GM12873 (cell line): Measurements from ENCODE around the gene HEG1.

Experiments
- CTCF ChIP-seq: IDR thresholded peaks from 2 replicates; pipeline ENCODE4 v1.5.1; 2012; ENCODE audit warnings: low read depth, mild to moderate bottlenecking, moderate library complexity, low read length, control low read depth; ENCODE audit not compliant: insufficient read depth; ENCODE audit errors: missing control alignments

HEG1 gene

DNA sequence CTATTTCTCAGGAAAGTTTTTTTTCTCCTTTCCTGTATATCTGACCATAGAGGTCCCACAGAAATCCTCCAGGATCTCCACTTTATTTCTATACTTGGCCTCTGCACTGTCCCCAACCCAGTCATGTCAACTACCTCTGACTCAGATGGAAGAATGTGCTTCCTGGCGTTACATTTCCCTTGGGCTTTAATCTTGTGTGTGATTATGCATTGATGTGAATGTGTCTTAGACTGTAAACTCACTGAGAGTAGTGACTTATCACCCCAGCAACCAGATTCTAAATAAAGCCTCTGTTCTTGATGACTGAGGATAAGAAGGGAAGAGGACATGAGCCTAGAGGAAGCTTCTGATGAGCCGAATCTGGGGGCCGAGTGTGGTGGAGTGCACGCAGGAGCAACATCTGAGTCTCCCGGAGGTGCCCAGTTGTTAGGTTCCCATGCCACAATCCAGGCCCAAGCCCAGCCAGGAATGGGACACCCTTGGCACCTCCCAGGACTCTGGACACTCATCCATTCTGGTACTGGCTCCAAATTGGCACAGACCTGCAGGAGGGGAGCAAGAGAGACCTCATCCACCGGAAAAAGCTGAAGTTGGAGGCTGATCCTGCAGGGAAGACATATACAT lies 32.1 kb upstream of the HEG1 start:
- TF ChIP-seq CTCF, result no peak

- no peak for TF ChIP-seq CTCF
Measured at GRCh38 chr3:125085166-125085565, 29.4 kb upstream of the HEG1 start.

DNA sequence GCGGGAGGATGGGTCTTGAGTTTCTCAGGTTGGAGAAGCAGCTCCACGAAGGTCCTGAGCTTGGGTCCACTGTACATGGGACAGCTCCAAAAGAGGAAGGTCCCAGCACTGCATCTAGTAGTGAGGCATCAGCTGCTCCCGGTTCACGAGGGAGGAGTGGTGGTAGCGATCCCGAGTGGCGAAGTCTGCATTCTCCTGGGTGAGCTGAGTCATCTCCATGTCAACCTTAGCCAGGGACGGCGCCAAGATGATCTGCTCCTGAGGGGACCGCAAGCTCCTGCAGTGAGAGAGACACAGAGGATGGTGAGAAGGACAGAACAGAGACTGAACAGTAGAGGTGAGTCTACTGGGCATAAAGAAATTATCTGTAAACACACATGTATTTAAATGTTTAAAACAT lies 28.0 kb upstream of the HEG1 start:
- TF ChIP-seq CTCF, result no peak

DNA sequence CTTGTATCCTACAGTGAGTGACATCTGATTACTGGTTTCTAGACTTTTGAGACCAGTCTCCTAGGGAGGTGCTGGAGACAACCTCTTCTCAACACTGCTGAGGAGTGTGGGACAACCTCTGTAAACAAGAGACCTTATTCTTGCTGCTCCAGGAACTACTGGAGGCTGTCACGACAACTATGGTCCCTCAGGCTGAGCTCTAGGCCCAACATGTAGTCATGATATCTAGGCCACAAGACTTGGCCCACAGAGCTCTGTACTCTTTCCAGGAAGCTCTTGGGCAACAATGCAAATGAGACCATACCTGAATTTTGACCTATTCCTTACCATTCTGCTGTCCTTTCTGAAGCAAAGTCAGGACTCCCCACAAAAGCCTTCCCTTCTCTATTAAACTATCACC lies 24.3 kb upstream of the HEG1 start:
- TF ChIP-seq CTCF, result no peak

GRCh38 chr3:125079675-125080045 lies 23.9 kb upstream of the HEG1 start:
- TF ChIP-seq CTCF, result no peak

DNA sequence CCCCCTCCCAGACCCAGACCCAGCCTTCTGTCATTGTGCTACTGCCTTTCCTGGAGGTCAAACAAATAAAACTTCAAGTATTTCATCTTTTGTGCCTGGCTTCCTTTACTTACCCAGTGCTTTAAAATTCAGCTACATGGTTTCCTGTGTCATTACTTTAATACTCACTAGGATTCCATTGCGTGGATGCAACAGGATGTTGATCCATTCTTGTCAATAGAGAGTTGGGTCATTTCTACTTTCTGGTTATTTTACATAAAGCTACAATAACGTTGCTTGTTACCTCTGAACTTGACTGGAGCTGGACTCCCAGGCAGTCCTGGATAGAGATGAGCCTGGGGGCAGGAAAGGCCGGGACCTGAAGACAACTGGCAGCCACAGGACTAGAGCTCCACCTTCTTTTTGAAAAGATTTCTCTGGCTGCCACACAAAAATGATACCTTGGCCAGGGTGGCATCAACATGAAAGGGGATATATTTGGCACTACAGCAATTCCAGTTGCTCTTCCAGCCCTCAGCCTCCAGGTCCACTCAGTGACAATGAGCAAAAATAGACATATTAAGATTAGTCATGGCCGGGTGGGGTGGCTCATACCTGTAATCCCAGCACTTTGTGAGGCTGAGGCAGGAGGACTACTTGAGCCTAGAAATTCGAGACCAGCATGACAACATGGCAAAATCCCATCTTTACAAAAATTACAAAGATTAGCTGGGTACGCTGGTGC lies 23.3 kb upstream of the HEG1 start:
- no peak for TF ChIP-seq CTCF

DNA sequence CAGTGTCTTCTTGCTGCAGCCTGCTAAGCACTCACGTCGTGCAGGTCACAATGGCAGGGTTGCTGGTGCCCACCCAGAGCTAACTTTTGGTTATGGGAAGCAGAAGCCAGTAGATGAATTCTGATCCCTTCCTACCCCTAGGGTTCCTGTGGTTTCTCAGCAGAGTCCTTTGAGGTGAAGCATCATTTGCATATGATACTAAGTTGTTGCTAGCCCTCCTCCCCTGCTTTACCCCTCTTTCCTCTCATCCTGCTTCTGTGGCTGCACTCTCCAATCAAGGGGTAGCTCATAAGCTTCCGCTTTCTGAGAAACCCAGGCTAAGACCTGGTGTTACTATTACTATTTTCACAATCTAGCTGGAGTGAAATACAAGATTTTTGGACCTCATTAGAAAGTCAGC lies 22.1 kb upstream of the HEG1 start:
- no peak for TF ChIP-seq CTCF
